Measurements from ENCODE around the gene FPGS.

DNA sequence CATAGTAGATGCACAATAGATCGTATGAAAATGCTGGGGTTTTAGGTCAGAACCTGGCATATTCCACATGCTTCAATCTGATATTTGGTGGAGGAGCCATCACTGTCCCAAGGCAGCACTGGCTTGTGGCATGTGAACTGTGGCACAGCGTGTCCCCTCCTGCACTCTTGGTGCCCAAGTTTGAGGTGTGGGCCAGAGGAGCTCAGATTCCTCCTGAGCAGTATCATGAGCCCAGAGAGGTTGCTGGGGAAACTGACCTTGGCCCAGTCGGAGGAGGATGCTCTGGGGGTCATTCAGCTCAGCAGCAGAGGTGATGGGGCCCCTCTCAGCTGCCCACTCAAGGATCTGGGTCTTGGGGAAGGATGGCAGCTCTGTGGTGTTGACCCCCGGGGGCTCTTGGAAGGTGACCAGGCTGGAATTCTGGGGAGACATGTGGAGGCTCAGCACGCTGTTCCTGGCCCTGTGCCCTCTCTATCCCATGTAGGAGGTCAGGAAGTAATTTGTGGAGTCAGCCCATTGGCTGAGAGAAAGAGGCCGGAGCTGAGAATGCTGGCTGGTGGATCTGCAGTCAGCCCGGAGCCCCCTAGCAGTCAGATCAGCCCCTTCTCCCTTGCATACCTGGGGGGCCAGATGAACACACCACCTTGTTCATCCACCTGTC is 23.7 kb downstream of the FPGS start:
- TF ChIP-seq CEBPB (IDR thresholded peaks at IDR 0.05) (no peak), POLR2A (IDR thresholded peaks at IDR 0.05; ENCODE audit: low read length) (no peak), HDAC2 (IDR thresholded peaks at IDR 0.05) (no peak), ZNF302 (CRISPR knock-in tag; IDR thresholded peaks at IDR 0.05) (no peak), PHF8 (IDR thresholded peaks at IDR 0.05; ENCODE audit: borderline replicate concordance, low read depth) (no peak), RCOR1 (IDR thresholded peaks at IDR 0.05; ENCODE audit: low read depth, low read length) (no peak), KDM1A (IDR thresholded peaks at IDR 0.05; ENCODE audit: low read depth) (no peak), EP300 (IDR thresholded peaks at IDR 0.05) (no peak), GATA3 (IDR thresholded peaks at IDR 0.05; ENCODE audit: borderline replicate concordance) (no peak), RNF2 (IDR thresholded peaks at IDR 0.05; ENCODE audit: borderline replicate concordance, low read depth) (no peak)
- TF ChIP-seq, protein P1, sequence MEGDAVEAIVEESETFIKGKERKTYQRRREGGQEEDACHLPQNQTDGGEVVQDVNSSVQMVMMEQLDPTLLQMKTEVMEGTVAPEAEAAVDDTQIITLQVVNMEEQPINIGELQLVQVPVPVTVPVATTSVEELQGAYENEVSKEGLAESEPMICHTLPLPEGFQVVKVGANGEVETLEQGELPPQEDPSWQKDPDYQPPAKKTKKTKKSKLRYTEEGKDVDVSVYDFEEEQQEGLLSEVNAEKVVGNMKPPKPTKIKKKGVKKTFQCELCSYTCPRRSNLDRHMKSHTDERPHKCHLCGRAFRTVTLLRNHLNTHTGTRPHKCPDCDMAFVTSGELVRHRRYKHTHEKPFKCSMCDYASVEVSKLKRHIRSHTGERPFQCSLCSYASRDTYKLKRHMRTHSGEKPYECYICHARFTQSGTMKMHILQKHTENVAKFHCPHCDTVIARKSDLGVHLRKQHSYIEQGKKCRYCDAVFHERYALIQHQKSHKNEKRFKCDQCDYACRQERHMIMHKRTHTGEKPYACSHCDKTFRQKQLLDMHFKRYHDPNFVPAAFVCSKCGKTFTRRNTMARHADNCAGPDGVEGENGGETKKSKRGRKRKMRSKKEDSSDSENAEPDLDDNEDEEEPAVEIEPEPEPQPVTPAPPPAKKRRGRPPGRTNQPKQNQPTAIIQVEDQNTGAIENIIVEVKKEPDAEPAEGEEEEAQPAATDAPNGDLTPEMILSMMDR (IDR thresholded peaks at IDR 0.05): no peak
- TF ChIP-seq, protein P2, sequence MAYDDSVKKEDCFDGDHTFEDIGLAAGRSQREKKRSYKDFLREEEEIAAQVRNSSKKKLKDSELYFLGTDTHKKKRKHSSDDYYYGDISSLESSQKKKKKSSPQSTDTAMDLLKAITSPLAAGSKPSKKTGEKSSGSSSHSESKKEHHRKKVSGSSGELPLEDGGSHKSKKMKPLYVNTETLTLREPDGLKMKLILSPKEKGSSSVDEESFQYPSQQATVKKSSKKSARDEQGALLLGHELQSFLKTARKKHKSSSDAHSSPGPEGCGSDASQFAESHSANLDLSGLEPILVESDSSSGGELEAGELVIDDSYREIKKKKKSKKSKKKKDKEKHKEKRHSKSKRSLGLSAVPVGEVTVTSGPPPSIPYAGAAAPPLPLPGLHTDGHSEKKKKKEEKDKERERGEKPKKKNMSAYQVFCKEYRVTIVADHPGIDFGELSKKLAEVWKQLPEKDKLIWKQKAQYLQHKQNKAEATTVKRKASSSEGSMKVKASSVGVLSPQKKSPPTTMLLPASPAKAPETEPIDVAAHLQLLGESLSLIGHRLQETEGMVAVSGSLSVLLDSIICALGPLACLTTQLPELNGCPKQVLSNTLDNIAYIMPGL (CRISPR knock-in tag; IDR thresholded peaks at IDR 0.05; ENCODE audit: borderline replicate concordance): no peak
- TF ChIP-seq, protein P3, sequence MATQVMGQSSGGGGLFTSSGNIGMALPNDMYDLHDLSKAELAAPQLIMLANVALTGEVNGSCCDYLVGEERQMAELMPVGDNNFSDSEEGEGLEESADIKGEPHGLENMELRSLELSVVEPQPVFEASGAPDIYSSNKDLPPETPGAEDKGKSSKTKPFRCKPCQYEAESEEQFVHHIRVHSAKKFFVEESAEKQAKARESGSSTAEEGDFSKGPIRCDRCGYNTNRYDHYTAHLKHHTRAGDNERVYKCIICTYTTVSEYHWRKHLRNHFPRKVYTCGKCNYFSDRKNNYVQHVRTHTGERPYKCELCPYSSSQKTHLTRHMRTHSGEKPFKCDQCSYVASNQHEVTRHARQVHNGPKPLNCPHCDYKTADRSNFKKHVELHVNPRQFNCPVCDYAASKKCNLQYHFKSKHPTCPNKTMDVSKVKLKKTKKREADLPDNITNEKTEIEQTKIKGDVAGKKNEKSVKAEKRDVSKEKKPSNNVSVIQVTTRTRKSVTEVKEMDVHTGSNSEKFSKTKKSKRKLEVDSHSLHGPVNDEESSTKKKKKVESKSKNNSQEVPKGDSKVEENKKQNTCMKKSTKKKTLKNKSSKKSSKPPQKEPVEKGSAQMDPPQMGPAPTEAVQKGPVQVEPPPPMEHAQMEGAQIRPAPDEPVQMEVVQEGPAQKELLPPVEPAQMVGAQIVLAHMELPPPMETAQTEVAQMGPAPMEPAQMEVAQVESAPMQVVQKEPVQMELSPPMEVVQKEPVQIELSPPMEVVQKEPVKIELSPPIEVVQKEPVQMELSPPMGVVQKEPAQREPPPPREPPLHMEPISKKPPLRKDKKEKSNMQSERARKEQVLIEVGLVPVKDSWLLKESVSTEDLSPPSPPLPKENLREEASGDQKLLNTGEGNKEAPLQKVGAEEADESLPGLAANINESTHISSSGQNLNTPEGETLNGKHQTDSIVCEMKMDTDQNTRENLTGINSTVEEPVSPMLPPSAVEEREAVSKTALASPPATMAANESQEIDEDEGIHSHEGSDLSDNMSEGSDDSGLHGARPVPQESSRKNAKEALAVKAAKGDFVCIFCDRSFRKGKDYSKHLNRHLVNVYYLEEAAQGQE (IDR thresholded peaks at IDR 0.05): no peak

All from A549 (cell line).